Chondrocyte (in vitro differentiated cells): ENCODE measurements around the gene UNC5B. TPM values are rescaled to one million over a fixed set of nuclear protein-coding genes. Genes with fewer than 3 reads are reported as not detected.

ENCODE experiments used
- DNase-seq: peaks from one replicate; pipeline ENCODE4 v3.0.0; 2021; ENCODE audit warnings: mixed read lengths, low spot score
- H3K27ac Mint-ChIP-seq: one replicate; pipeline ENCODE4 v1.8.0; 2021; ENCODE audit warnings: mild to moderate bottlenecking, moderate library complexity, mixed read lengths; ENCODE audit not compliant: unreplicated experiment
- H3K27me3 Mint-ChIP-seq: 2 replicates; pipeline ENCODE4 v1.8.0; 2021; ENCODE audit warnings: low read depth, mixed read lengths
- H3K36me3 Mint-ChIP-seq: 2 replicates; pipeline ENCODE4 v1.8.0; 2021; ENCODE audit warnings: low read depth, mixed read lengths
- H3K4me1 Mint-ChIP-seq: 2 replicates; pipeline ENCODE4 v1.8.0; 2021; ENCODE audit warnings: low read depth, mild to moderate bottlenecking, mixed read lengths
- H3K4me3 Mint-ChIP-seq: one replicate; pipeline ENCODE4 v1.8.0; 2021; ENCODE audit warnings: mild to moderate bottlenecking, moderate library complexity, mixed read lengths; ENCODE audit not compliant: unreplicated experiment
- H3K9me3 Mint-ChIP-seq: 2 replicates; pipeline ENCODE4 v1.8.0; 2021; ENCODE audit warnings: low read depth, mixed read lengths
- total RNA-seq: library from RNA; stranded (reverse); gene quantifications from 3 replicates; pipeline ENCODE4 v1.2.1, GENCODE V29; 2021
- TF ChIP-seq, protein P1 (sequence below): fragments of 200-600 bp; sonication (generic); IDR thresholded peaks from 2 replicates; pipeline ENCODE4 v1.5.0; 2021; ENCODE audit warnings: antibody characterized with exemption, mild to moderate bottlenecking, moderate library complexity

The UNC5B gene
- total RNA-seq, 1 donor from 2014 or later: 57.9 TPM

GRCh38 chr10:71263376-71263775 is 51.0 kb downstream of the UNC5B start:
- Mint-ChIP-seq H3K27ac (peak overlapping the region; percentile 81), H3K9me3 (no peaks in the 10 kb centered on the region), H3K36me3 (no peaks in the 10 kb centered on the region), H3K4me1 (peaks cover 94% of the 10 kb centered on the region), H3K4me3 (no peak overlapping the region), H3K27me3 (no peaks in the 10 kb centered on the region)
- no peak for DNase-seq
- TF ChIP-seq, protein P1, sequence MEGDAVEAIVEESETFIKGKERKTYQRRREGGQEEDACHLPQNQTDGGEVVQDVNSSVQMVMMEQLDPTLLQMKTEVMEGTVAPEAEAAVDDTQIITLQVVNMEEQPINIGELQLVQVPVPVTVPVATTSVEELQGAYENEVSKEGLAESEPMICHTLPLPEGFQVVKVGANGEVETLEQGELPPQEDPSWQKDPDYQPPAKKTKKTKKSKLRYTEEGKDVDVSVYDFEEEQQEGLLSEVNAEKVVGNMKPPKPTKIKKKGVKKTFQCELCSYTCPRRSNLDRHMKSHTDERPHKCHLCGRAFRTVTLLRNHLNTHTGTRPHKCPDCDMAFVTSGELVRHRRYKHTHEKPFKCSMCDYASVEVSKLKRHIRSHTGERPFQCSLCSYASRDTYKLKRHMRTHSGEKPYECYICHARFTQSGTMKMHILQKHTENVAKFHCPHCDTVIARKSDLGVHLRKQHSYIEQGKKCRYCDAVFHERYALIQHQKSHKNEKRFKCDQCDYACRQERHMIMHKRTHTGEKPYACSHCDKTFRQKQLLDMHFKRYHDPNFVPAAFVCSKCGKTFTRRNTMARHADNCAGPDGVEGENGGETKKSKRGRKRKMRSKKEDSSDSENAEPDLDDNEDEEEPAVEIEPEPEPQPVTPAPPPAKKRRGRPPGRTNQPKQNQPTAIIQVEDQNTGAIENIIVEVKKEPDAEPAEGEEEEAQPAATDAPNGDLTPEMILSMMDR: no peak

DNA sequence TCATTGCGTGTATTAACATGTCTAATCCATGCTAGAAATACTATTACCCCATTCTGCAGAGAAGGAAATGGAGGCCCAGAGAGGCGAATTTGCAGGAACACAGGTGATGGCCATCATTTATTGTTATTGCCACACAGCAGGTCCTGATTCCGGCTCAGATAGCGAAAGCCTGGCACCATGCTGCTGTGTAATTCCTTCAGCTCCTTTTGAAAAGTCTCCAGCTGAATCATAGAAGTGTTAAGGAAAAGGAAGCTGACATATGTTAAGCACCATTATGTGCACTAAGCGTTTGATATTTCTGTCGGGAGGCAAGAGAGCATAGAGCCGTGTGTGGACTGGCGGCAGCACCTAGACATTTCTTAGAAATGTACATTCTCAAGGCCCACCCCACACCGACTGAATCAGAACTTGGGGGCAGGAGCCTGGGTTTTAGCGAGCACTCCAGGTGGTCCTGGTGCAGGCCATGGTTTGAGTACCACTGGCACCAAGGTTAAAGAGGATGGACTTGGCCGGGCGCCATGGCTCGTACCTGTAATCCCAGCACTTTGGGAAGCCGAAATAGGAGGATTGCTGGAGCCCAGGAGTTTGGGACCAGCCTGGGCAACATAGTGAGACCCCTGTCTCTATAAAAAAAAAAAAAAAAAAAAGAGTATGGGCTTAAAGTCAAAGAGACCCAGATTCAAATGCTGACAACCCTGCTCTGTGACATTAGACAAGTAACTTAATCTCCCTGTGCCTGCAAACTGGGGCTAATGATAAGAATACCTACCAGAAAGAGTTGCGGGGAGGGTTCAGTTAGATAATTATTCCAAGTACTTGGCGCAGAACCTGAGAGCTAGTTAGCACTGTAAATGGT is 52.2 kb downstream of the UNC5B start:
- H3K4me3 Mint-ChIP-seq: no peak overlapping the region
- DNase-seq: no peak
- H3K27ac Mint-ChIP-seq: peak overlapping the region; percentile 81
- H3K4me1 Mint-ChIP-seq: peaks cover 93% of the 10 kb centered on the region
- no peaks in the 10 kb centered on the region for H3K36me3 Mint-ChIP-seq
- H3K9me3 Mint-ChIP-seq: no peaks in the 10 kb centered on the region
- no peaks in the 10 kb centered on the region for H3K27me3 Mint-ChIP-seq
- TF ChIP-seq, protein P1: no peak

- Mint-ChIP-seq H3K27ac (peak overlapping the region; percentile 99), H3K9me3 (no peaks in the 10 kb centered on the region), H3K36me3 (no peaks in the 10 kb centered on the region), H3K4me3 (no peak overlapping the region), H3K4me1 (peaks cover 92% of the 10 kb centered on the region), H3K27me3 (no peaks in the 10 kb centered on the region)
- TF ChIP-seq, protein P1: no peak
- DNase-seq: no peak
These were observed 52.8 kb downstream of the UNC5B start for GRCh38 chr10:71265201-71265575.

DNA sequence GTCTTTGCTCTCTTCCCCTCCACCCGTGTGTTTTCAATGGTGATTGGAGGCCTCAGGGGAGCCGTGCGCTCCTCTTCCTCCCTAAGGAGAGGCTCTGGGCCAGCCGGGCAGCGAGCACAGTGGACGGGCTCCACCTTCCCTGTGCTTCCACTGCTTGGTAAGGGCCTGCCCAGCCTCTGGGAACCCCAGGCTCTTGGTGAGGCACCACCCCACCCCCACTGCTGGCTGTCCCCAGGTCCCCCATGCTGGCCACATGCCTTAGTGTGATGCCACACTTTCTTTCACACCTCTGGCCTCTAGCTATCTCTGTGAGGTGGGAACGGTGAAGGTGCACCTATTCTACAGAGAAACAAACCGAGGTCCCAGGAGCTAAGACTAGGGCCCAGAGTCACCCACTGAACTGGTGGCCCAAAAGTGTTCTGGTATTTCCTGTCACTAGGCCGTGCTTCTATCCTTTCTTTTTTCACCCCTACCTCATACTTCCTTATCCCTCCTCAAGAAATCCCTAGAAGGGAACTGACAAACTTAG is 53.3 kb downstream of the UNC5B start:
- no peaks in the 10 kb centered on the region for H3K9me3 Mint-ChIP-seq
- no peaks in the 10 kb centered on the region for H3K27me3 Mint-ChIP-seq
- no peaks in the 10 kb centered on the region for H3K36me3 Mint-ChIP-seq
- H3K27ac Mint-ChIP-seq: peak overlapping the region; percentile 99
- DNase-seq: peak; percentile 82
- TF ChIP-seq, protein P1: no peak
- H3K4me1 Mint-ChIP-seq: peaks cover 92% of the 10 kb centered on the region
- no peak overlapping the region for H3K4me3 Mint-ChIP-seq

DNA sequence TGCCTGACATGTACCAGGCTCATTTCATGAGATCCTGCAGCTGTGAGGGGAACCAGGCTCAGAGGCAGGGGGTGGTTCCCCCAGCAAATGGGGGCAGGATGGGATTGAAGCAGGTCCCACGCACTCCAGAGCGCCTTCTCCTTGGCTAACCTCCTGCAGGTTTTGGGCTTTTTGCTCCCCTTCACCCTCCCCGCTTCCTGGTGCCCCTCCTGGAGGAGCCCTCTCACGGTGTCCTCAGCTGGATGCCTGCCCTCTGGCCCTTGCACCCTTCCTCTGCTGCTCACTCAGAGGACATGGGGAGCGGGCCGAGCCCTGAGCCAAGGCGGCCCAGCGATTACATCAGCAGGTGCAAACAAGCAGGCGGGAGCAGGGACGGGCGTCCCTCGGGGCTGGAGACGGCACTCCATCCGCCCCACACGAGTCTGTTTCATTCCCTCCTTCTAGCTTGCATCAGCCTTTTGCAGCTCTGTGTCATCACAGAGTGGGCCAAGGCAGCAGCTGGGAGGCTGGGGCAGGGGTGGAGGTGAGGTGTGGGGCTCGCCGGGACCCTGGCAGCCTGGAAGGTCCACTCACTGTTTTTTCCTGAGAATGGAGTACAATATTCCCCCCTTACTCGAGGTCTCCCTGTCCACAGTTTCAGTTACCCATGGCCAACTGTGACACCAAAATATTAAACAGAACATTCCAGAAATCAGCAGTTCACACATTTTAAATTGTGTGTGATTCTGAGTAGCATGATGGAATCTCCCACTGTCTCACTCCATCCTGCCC is 54.0 kb downstream of the UNC5B start:
- DNase-seq: peak; percentile 81
- H3K36me3 Mint-ChIP-seq: no peaks in the 10 kb centered on the region
- H3K4me3 Mint-ChIP-seq: no peak overlapping the region
- TF ChIP-seq, protein P1: no peak
- no peaks in the 10 kb centered on the region for H3K9me3 Mint-ChIP-seq
- no peaks in the 10 kb centered on the region for H3K27me3 Mint-ChIP-seq
- peak overlapping the region; percentile 99 for H3K27ac Mint-ChIP-seq
- H3K4me1 Mint-ChIP-seq: peaks cover 88% of the 10 kb centered on the region
